ENCODE measurements around the gene SIL1.
"Not testable (repeated sequence)": the region's sequence is repeated elsewhere in the genome, so short reads cannot be mapped to it uniquely, and the experiment has no call there.

SIL1 gene

DNA sequence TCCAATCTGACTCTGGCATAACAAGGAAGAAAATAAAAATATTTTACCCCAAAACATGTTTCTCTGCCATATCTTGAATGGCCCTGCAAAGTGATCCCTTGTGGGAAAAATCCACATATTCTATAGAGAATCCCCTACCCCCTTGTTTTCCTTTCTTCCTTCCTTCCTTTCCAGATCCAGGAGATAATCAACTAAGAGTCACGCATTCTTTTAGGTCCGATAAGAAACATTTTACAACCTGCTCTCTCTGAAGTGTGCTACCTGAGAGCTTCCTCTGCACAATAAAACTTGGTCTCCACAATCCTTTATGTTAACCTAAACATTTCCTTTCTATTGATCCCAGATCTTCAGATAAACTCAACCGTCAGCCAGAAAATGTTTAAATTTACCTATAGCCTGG is 33.3 kb downstream of the SIL1 start:
- H3K27me3 ChIP-seq (ENCODE audit: control insufficient read depth, insufficient read depth, low read length); H3K4me3 ChIP-seq (ENCODE audit: low read length); H3K9ac ChIP-seq (ENCODE audit: low read length); H3K9me3 ChIP-seq (ENCODE audit: control insufficient read depth, low read length); H3K4me1 ChIP-seq (ENCODE audit: control insufficient read depth, insufficient read depth, low read length); H3K36me3 ChIP-seq (ENCODE audit: control insufficient read depth, insufficient read depth, low read length): not testable (repeated sequence)

- Histone ChIP-seq H3K9me3 (ENCODE audit: control insufficient read depth, low read length) (no peaks in the 10 kb centered on the region), H3K36me3 (ENCODE audit: control insufficient read depth, insufficient read depth, low read length) (no peaks in the 10 kb centered on the region), H3K9ac (ENCODE audit: low read length) (no peak overlapping the region), H3K4me3 (ENCODE audit: low read length) (no peak overlapping the region), H3K27me3 (ENCODE audit: control insufficient read depth, insufficient read depth, low read length) (no peaks in the 10 kb centered on the region), H3K4me1 (ENCODE audit: control insufficient read depth, insufficient read depth, low read length) (peaks cover 4% of the 10 kb centered on the region)
Measured at GRCh38 chr5:139164020-139164419, 34.1 kb downstream of the SIL1 start.

DNA sequence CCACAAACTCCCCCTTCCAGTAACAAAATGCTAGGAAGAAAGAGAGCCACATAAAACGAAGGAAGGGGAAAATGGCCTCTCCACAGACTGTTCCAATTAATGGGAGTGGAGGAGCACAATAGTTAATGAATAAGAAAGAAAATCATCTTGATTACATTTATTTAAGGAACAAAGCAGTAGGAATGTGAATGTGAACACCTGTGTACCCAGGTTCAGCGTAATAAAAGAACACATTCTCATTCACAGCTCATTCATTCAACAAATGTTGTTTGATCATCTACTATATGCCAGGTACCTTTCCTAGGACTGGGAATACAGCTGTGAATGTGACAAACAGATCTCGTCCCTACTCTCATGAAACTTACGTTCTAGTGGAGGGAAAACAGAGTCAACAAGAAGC is 35.7 kb downstream of the SIL1 start:
- Histone ChIP-seq H3K9me3 (ENCODE audit: control insufficient read depth, low read length) (no peaks in the 10 kb centered on the region), H3K9ac (ENCODE audit: low read length) (no peak overlapping the region), H3K36me3 (ENCODE audit: control insufficient read depth, insufficient read depth, low read length) (no peaks in the 10 kb centered on the region), H3K27me3 (ENCODE audit: control insufficient read depth, insufficient read depth, low read length) (no peaks in the 10 kb centered on the region), H3K4me3 (ENCODE audit: low read length) (no peak overlapping the region), H3K4me1 (ENCODE audit: control insufficient read depth, insufficient read depth, low read length) (peaks cover 4% of the 10 kb centered on the region)

DNA sequence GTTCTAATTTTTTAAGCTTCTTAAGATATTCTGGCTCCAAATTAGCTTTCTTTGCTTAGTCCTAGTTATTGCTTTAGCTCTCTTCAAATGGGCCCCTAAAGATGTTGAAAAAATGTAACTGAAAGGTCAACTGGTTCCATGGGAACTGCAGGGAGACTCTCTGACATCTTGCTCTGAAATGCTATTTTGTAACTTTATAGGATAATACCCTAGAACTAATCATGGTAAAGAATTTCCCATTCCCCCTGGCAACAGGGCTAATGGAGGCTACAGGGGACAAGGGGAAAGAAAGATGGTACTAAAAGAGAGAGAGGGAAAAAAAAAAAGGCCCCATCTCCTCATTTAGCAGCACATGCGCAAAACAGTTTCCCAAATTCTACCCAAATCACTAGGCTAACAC is 39.4 kb downstream of the SIL1 start:
- H3K9ac ChIP-seq (ENCODE audit: low read length): no peak overlapping the region
- H3K27me3 ChIP-seq (ENCODE audit: control insufficient read depth, insufficient read depth, low read length): no peaks in the 10 kb centered on the region
- no peaks in the 10 kb centered on the region for H3K36me3 ChIP-seq (ENCODE audit: control insufficient read depth, insufficient read depth, low read length)

GRCh38 chr5:139157556-139157955 is 40.6 kb downstream of the SIL1 start:
- no peaks in the 10 kb centered on the region for H3K27me3 ChIP-seq (ENCODE audit: control insufficient read depth, insufficient read depth, low read length)
- H3K4me3 ChIP-seq (ENCODE audit: low read length): no peak overlapping the region
- peaks cover 4% of the 10 kb centered on the region for H3K4me1 ChIP-seq (ENCODE audit: control insufficient read depth, insufficient read depth, low read length)
- H3K36me3 ChIP-seq (ENCODE audit: control insufficient read depth, insufficient read depth, low read length): no peaks in the 10 kb centered on the region
- no peaks in the 10 kb centered on the region for H3K9me3 ChIP-seq (ENCODE audit: control insufficient read depth, low read length)
- no peak overlapping the region for H3K9ac ChIP-seq (ENCODE audit: low read length)

More for the DNA sequence above, 39.4 kb downstream of the SIL1 start:
- no peaks in the 10 kb centered on the region for H3K9me3 ChIP-seq (ENCODE audit: control insufficient read depth, low read length)
- peaks cover 4% of the 10 kb centered on the region for H3K4me1 ChIP-seq (ENCODE audit: control insufficient read depth, insufficient read depth, low read length)
- H3K4me3 ChIP-seq (ENCODE audit: low read length): no peak overlapping the region

DNA sequence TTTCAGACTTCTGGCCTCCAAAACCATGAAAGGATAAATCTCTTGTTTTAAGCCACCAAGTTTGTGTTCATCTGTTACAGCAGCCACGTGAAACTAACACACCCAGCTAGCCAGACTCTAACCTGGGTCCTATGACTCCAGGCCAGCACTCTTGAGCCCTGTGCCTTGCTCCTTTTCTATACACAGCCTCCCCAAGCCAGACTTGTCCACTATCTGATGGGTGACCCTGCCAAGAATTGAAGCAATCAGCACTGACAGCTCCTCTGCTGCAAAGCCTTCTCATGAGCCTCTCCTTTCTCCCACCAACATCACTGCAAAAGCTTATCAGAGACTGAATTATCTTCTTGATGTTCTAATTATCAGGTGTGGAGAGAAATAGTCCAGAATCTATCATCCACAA is 41.4 kb downstream of the SIL1 start:
- Histone ChIP-seq H3K27me3 (ENCODE audit: control insufficient read depth, insufficient read depth, low read length) (no peaks in the 10 kb centered on the region), H3K4me1 (ENCODE audit: control insufficient read depth, insufficient read depth, low read length) (peaks cover under 1% of the 10 kb centered on the region), H3K4me3 (ENCODE audit: low read length) (no peak overlapping the region), H3K9me3 (ENCODE audit: control insufficient read depth, low read length) (no peaks in the 10 kb centered on the region), H3K9ac (ENCODE audit: low read length) (no peak overlapping the region), H3K36me3 (ENCODE audit: control insufficient read depth, insufficient read depth, low read length) (no peaks in the 10 kb centered on the region)

- no peak overlapping the region for H3K9ac ChIP-seq (ENCODE audit: low read length)
- H3K4me1 ChIP-seq (ENCODE audit: control insufficient read depth, insufficient read depth, low read length): peaks cover 7% of the 10 kb centered on the region
- no peaks in the 10 kb centered on the region for H3K27me3 ChIP-seq (ENCODE audit: control insufficient read depth, insufficient read depth, low read length)
- no peak overlapping the region for H3K4me3 ChIP-seq (ENCODE audit: low read length)
- no peaks in the 10 kb centered on the region for H3K36me3 ChIP-seq (ENCODE audit: control insufficient read depth, insufficient read depth, low read length)
- H3K9me3 ChIP-seq (ENCODE audit: control insufficient read depth, low read length): no peaks in the 10 kb centered on the region
Measured at GRCh38 chr5:139155333-139155732, 42.8 kb downstream of the SIL1 start.

DNA sequence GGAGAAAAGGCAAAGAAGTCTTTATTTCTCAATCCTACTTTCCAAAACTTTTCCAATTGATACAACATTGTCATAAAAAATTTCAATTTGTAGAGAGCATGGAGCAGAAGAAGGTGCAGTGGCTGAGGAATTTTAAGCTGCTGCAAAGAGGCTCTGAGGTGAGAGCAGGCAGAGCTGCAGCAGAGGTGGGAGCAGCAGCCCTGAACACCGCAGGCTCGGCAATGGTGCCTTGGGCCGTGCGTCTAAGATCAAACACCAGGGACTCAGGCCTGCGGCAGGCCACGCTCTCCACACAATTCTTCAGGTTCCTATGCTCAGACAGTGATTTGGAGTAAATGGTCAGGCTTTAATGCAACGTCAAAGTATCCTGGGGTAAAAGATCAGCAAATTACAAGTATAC is 46.3 kb downstream of the SIL1 start:
- Histone ChIP-seq H3K9me3 (ENCODE audit: control insufficient read depth, low read length) (no peaks in the 10 kb centered on the region), H3K27me3 (ENCODE audit: control insufficient read depth, insufficient read depth, low read length) (no peaks in the 10 kb centered on the region), H3K4me1 (ENCODE audit: control insufficient read depth, insufficient read depth, low read length) (peaks cover 35% of the 10 kb centered on the region), H3K4me3 (ENCODE audit: low read length) (no peak overlapping the region), H3K9ac (ENCODE audit: low read length) (no peak overlapping the region), H3K36me3 (ENCODE audit: control insufficient read depth, insufficient read depth, low read length) (no peaks in the 10 kb centered on the region)

DNA sequence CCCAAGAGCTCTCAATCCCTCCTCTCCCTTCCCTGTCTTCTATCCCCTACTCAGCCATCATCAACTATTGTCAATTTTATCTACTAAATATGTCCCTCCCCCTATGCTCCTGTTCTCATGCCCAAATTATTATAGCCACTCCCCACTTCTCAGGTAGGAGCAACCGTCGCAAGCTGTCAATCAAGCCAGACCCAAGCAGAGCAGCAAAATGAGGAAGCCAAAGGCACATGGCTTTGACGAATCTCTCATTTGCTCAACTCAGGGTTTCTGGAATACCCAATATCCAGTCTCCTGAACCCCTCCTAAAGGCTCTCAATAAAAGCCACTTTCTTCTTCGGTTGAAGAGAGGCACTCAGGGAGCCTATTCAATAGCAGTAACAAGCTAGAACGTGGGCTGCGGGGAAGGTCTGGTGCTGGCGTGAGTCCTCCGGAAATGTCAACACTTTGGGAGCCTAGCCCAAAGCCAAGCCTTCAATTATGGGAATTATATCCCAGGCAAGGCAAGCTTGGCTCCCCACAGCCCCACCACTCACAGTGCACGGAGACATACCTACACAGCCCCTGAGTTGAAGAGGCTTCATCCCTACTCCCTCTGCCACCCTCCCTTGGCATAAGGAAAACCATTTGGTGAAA is 47.7 kb downstream of the SIL1 start:
- Histone ChIP-seq H3K4me3 (ENCODE audit: low read length) (no peak overlapping the region), H3K27me3 (ENCODE audit: control insufficient read depth, insufficient read depth, low read length) (no peaks in the 10 kb centered on the region), H3K9ac (ENCODE audit: low read length) (no peak overlapping the region), H3K36me3 (ENCODE audit: control insufficient read depth, insufficient read depth, low read length) (no peaks in the 10 kb centered on the region), H3K4me1 (ENCODE audit: control insufficient read depth, insufficient read depth, low read length) (peaks cover 36% of the 10 kb centered on the region), H3K9me3 (ENCODE audit: control insufficient read depth, low read length) (no peaks in the 10 kb centered on the region)

DNA sequence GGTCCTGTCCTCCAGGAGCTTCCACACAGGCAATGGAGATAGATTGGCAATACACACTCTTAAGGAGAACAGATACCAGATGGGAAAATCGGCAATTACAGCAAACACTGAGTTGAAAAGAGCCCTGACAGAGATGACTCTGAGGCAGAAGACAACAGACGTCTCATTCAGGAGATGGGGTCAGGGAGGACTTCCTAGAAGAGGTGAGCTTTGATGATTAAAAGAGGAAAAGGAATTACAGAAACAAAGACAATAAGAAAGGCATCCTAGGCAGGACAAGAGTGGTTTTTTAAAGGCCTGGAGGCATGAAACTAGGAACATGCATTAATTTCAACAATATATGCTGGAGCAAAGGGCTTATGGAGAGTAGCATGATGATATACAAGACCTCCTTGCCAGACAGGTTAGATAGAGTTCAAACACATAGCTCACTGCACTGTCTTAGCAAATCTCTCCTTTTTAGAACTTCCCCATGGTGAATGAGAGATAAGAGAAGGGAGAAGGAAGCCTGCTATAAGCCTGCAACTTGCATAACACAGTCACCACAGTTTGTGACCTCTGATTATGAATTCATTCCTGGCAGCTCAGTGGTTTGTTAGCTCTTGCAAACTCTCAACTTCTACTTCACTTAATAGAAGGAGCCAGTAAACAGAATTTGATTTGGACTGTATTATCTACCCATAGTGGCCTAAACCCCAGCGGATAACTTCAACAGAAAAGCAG is 48.5 kb downstream of the SIL1 start:
- Histone ChIP-seq H3K4me3 (ENCODE audit: low read length) (no peak overlapping the region), H3K9me3 (ENCODE audit: control insufficient read depth, low read length) (no peaks in the 10 kb centered on the region), H3K9ac (ENCODE audit: low read length) (no peak overlapping the region), H3K4me1 (ENCODE audit: control insufficient read depth, insufficient read depth, low read length) (peaks cover 36% of the 10 kb centered on the region), H3K27me3 (ENCODE audit: control insufficient read depth, insufficient read depth, low read length) (no peaks in the 10 kb centered on the region), H3K36me3 (ENCODE audit: control insufficient read depth, insufficient read depth, low read length) (no peaks in the 10 kb centered on the region)

GRCh38 chr5:139148986-139149385 is 49.2 kb downstream of the SIL1 start:
- Histone ChIP-seq H3K36me3 (ENCODE audit: control insufficient read depth, insufficient read depth, low read length) (no peaks in the 10 kb centered on the region), H3K4me1 (ENCODE audit: control insufficient read depth, insufficient read depth, low read length) (peaks cover 36% of the 10 kb centered on the region), H3K9me3 (ENCODE audit: control insufficient read depth, low read length) (no peaks in the 10 kb centered on the region), H3K4me3 (ENCODE audit: low read length) (no peak overlapping the region), H3K27me3 (ENCODE audit: control insufficient read depth, insufficient read depth, low read length) (no peaks in the 10 kb centered on the region), H3K9ac (ENCODE audit: low read length) (no peak overlapping the region)

DNA sequence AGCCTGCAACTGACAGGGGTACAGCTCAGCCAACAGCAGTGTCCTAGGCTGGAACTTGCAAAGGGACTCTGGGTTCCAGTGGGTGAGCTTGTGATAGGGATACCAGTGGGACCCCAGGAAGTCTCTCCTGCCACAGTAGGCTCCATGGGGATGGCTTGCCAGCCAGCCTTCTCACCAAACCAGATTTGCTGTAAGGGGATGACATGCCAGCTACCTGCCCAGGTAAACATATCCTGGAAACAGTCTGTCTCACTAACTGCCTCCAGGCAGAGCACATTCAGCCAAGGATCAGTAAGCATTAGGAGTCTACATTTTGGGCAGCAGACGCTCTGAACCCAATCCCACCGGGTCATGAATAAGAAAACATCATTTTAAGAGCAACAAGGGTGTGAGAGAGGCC is 49.9 kb downstream of the SIL1 start:
- Histone ChIP-seq H3K36me3 (ENCODE audit: control insufficient read depth, insufficient read depth, low read length) (no peaks in the 10 kb centered on the region), H3K4me1 (ENCODE audit: control insufficient read depth, insufficient read depth, low read length) (peaks cover 36% of the 10 kb centered on the region), H3K4me3 (ENCODE audit: low read length) (no peak overlapping the region), H3K9me3 (ENCODE audit: control insufficient read depth, low read length) (no peaks in the 10 kb centered on the region), H3K9ac (ENCODE audit: low read length) (no peak overlapping the region), H3K27me3 (ENCODE audit: control insufficient read depth, insufficient read depth, low read length) (no peaks in the 10 kb centered on the region)

All from mucosa of stomach (tissue), 1 donor.